ENCODE data around the gene DUS2. TPM values are rescaled to one million over a fixed set of nuclear protein-coding genes. Genes with fewer than 3 reads are reported as not detected.

DUS2 gene
- total and polyA plus RNA-seq, 9 of the 15 experiments (the other 6 are each of a cell fraction or from before 2014, with no cell fraction given): 5.8 to 22.5 (median 20.6) TPM

GRCh38 chr16:67993207-67994039, 29.7 kb upstream of the DUS2 start (continued):
- no peak for TF ChIP-seq NCOA6 (IDR thresholded peaks at IDR 0.05)
- TF ChIP-seq STAT5A (IDR thresholded peaks at IDR 0.05; ENCODE audit: borderline replicate concordance, low read length): no peak
- TF ChIP-seq E2F4 (CRISPR knock-in tag; IDR thresholded peaks at IDR 0.05; ENCODE audit: low read depth): peak; percentile 77
- TF ChIP-seq ZNF431 (CRISPR knock-in tag; IDR thresholded peaks at IDR 0.05): no peak; the same call in 1 of the 2 replicates
- no peak; the same call in 1 of the 2 replicates for TF ChIP-seq RAD51 (IDR thresholded peaks at IDR 0.05; ENCODE audit: borderline replicate concordance, low read depth)
- TF ChIP-seq L3MBTL2 (IDR thresholded peaks at IDR 0.05): peak; percentile 95
- TF ChIP-seq RB1 (IDR thresholded peaks at IDR 0.05; ENCODE audit: low read depth): peak; percentile 99
- TF ChIP-seq ZNF707 (CRISPR knock-in tag; conservative IDR thresholded peaks at IDR 0.05): peak; percentile 54; the same call in 1 of the 2 replicates
- TF ChIP-seq MAX (CRISPR knock-in tag; IDR thresholded peaks at IDR 0.05): peak; percentile 78
- 0 out of 2 replicates have a peak, but pooled peaks have one; percentile 74 for TF ChIP-seq RERE (CRISPR knock-in tag; IDR thresholded peaks at IDR 0.05; ENCODE audit: borderline replicate concordance)
- peak; percentile 85 for TF ChIP-seq POLR2G (IDR thresholded peaks at IDR 0.05; ENCODE audit: low read depth, low read length)
- peak; percentile 60 for TF ChIP-seq HCFC1 (IDR thresholded peaks at IDR 0.05; ENCODE audit: low read depth, low read length)
- TF ChIP-seq HNRNPH1 (optimal IDR thresholded peaks at IDR 0.05; ENCODE audit: low read depth, low read length): no peak
- TF ChIP-seq TAF9B (IDR thresholded peaks at IDR 0.05; ENCODE audit: partially characterized antibody): no peak
- peak; percentile 27 for TF ChIP-seq FIP1L1 (IDR thresholded peaks at IDR 0.05; ENCODE audit: low read depth, low read length, poor library complexity, severe bottlenecking)
- peak; percentile 94 for TF ChIP-seq ZNF592 (IDR thresholded peaks at IDR 0.05)
